Sigmoid colon (tissue), 7 donors: ENCODE results near the gene LCORL. TPM values are rescaled to one million over a fixed set of nuclear protein-coding genes. Genes with fewer than 3 reads are reported as not detected.

Experiments
- DNase-seq: peaks from one replicate; pipeline ENCODE4 v3.0.0-alpha.2; 2019
- H3K27ac ChIP-seq, 4 donors: fragments of 200-600 bp; sonication (generic); one replicate each; pipeline ENCODE4 v1.5.1; 2016 to 2019; ENCODE audit warnings: mild to moderate bottlenecking in 1 of 4
- H3K27me3 ChIP-seq, 3 donors: fragments of 200-600 bp; sonication (generic); one replicate each; pipeline ENCODE4 v1.5.1; 2019; ENCODE audit warnings: mild to moderate bottlenecking in 1 of 3
- H3K36me3 ChIP-seq, 4 donors: fragments of 200-600 bp; sonication (generic); one replicate each; pipeline ENCODE4 v1.5.1; 2016 to 2019
- H3K4me1 ChIP-seq, 4 donors: fragments of 200-600 bp; sonication (generic); one replicate each; pipeline ENCODE4 v1.5.1; 2017 to 2019
- H3K4me3 ChIP-seq, 4 donors: fragments of 200-600 bp; sonication (generic); one replicate each; pipeline ENCODE4 v1.5.1; 2017 to 2019; ENCODE audit warnings: mild to moderate bottlenecking in 2 of 4, moderate library complexity in 1 of 4
- H3K9me3 ChIP-seq, 4 donors: fragments of 200-600 bp in 3 of 4; sonication (generic) in 3 of 4; one replicate each; pipeline versions ENCODE4 v1.5.1 to v1.6.1; 2013 to 2019
- CTCF ChIP-seq, 4 experiments: fragments of 450-650 bp in 3 of 4; fragments of 200-600 bp in 1 of 4; IDR thresholded peaks; one replicate each; pipeline ENCODE4 v1.5.1; 2016 to 2019; ENCODE audit warnings: antibody characterized with exemption in 4 of 4, mild to moderate bottlenecking in 3 of 4, moderate library complexity in 2 of 4
- EP300 ChIP-seq, 4 donors: sonication (generic); formaldehyde crosslinking; IDR thresholded peaks; one replicate each; pipeline ENCODE4 v1.6.1; 2017; ENCODE audit warnings: antibody characterized with exemption in 4 of 4
- POLR2A ChIP-seq, 2 donors: fragments of 450-650 bp; IDR thresholded peaks; one replicate each; pipeline ENCODE4 v1.6.1; 2016; ENCODE audit warnings: antibody characterized with exemption in 2 of 2, mild to moderate bottlenecking in 2 of 2, moderate library complexity in 2 of 2
- POLR2AphosphoS5 ChIP-seq, 4 donors: sonication (generic); formaldehyde crosslinking; IDR thresholded peaks; one replicate each; pipeline ENCODE4 v1.6.1; 2017; ENCODE audit warnings: antibody characterized with exemption in 4 of 4
- WGBS, 2 donors: extraction: QIAGEN DNeasy Blood & Tissue Kit; methylation state at CpG; one replicate each; pipeline ENCODE4 v1.1.7; 2013; 5-methylcytosine and 5-hydroxymethylcytosine counted together
- intact Hi-C: fragments of 100-400 bp; cut with DNase I; formaldehyde crosslinking; loops from one replicate; pipeline ENCODE4 v1.15.1; 2023
- polyA plus RNA-seq, 3 donors: library from polyadenylated mRNA; stranded (reverse); fragments of 200-250 nt; gene quantifications; one replicate each; pipeline ENCODE4 v1.2.3, GENCODE V29; 2013
- total RNA-seq, 4 donors: library from RNA; depleted of rRNA; stranded (reverse); fragments of >200 nt; gene quantifications; one replicate each; pipeline ENCODE4 v1.1.0, GENCODE V29; 2016
- donor health status: healthy with polysubstance abuse.
- donor health status: Bipolar disorder and iron deficiency.
- donor health status: healthy.

The LCORL gene
- total and polyA plus RNA-seq, 7 donors, result 3.2 to 46.0 (median 27.5) TPM

DNA sequence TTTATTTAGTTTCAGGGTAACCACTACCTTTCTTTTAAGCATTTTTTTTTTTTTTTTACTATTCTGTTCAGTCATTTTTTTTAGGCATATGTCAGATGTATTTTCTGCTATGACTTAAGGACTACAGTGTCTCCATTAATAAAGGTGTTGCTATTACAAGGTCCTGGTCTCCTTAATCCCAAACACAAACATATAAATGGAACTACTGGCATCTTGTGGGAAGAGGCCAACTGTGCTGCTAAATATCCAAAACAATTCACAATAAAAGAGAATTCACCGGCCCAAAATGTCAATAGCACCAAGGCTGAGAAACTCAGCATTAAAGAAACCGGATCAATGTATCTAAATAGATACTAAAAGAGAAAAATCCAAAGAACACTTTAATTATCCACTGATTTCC lies 26.4 kb downstream of the LCORL start:
- TF ChIP-seq POLR2A (IDR thresholded peaks at IDR 0.05), result no peak
- TF ChIP-seq POLR2AphosphoS5 (IDR thresholded peaks at IDR 0.05), result no peak
- no peak for TF ChIP-seq CTCF (IDR thresholded peaks at IDR 0.05)
- TF ChIP-seq EP300 (IDR thresholded peaks at IDR 0.05), result no peak
- 77 to 99% methylated on average over 2 of the region's 2 CpGs for WGBS, 2 donors
- no peaks in the 10 kb centered on the region for H3K27me3 ChIP-seq
- H3K36me3 ChIP-seq, result no peaks in the 10 kb centered on the region
- peaks cover 0 to 9% (median 3%) of the 10 kb centered on the region in 4 donors for H3K4me1 ChIP-seq
- DNase-seq, result no peak
- no peaks in the 10 kb centered on the region for H3K9me3 ChIP-seq
- intact Hi-C loops, result no loop called here
- H3K27ac ChIP-seq, result no peak overlapping the region
- no peak overlapping the region for H3K4me3 ChIP-seq

GRCh38 chr4:17985832-17986231 lies 35.7 kb downstream of the LCORL start:
- Histone ChIP-seq H3K27ac (no peak overlapping the region), H3K27me3 (no peaks in the 10 kb centered on the region), H3K4me3 (no peak overlapping the region), H3K9me3 (peaks cover 0 to 10% (median 0%) of the 10 kb centered on the region in 4 donors), H3K4me1 (no peaks in the 10 kb centered on the region), H3K36me3 (no peaks in the 10 kb centered on the region)
- 95 to 97% methylated on average over 2 of the region's 2 CpGs for WGBS, 2 donors
- TF ChIP-seq POLR2A (IDR thresholded peaks at IDR 0.05), result no peak
- TF ChIP-seq POLR2AphosphoS5 (IDR thresholded peaks at IDR 0.05), result no peak
- no peak for TF ChIP-seq EP300 (IDR thresholded peaks at IDR 0.05)
- no peak for TF ChIP-seq CTCF (IDR thresholded peaks at IDR 0.05)
- intact Hi-C loops, result no loop called here
- no peak for DNase-seq

- intact Hi-C loops, result no loop called here
- TF ChIP-seq POLR2AphosphoS5 (IDR thresholded peaks at IDR 0.05) (no peak), EP300 (IDR thresholded peaks at IDR 0.05) (no peak), POLR2A (IDR thresholded peaks at IDR 0.05) (no peak), CTCF (IDR thresholded peaks at IDR 0.05) (no peak)
- Histone ChIP-seq H3K27me3 (no peaks in the 10 kb centered on the region), H3K9me3 (peaks cover 0 to 6% (median 0%) of the 10 kb centered on the region in 4 donors), H3K27ac (no peak overlapping the region), H3K36me3 (no peaks in the 10 kb centered on the region), H3K4me3 (no peak overlapping the region), H3K4me1 (no peaks in the 10 kb centered on the region)
- no peak for DNase-seq
- WGBS, 2 donors, result 60 to 76% methylated on average over 1 of the region's 1 CpG
These were observed 40.5 kb downstream of the LCORL start for GRCh38 chr4:17981063-17981462.

- TF ChIP-seq EP300 (IDR thresholded peaks at IDR 0.05) (no peak), POLR2AphosphoS5 (IDR thresholded peaks at IDR 0.05) (no peak), POLR2A (IDR thresholded peaks at IDR 0.05) (no peak), CTCF (IDR thresholded peaks at IDR 0.05) (no peak)
- no peak for DNase-seq
These were observed 52.8 kb downstream of the LCORL start for GRCh38 chr4:17968721-17969120.

DNA sequence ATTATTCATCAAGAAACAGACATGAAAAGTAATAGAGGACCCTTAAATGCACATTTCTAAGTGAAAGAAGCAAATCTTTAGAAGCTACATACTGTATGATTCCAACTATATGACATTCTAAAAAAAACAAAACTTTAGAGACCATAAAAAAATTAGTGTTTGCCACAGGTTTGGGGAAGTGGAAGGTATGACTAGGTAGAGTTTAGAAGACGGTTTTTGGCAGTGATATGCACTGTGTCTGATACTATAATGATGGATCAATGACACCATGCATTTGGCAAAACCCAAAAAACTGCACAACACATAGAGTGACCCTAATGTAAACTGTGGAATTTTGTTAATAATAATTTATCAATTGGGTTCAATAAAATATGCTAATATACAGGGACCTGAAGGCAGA lies 54.5 kb downstream of the LCORL start:
- intact Hi-C loops, result no loop called here
- H3K4me3 ChIP-seq, result no peak overlapping the region
- WGBS, 2 donors, result 83 to 90% methylated on average over 1 of the region's 1 CpG
- H3K27me3 ChIP-seq, result no peaks in the 10 kb centered on the region
- H3K36me3 ChIP-seq, result no peaks in the 10 kb centered on the region
- H3K9me3 ChIP-seq, result no peaks in the 10 kb centered on the region
- no peak for DNase-seq
- TF ChIP-seq POLR2A (IDR thresholded peaks at IDR 0.05), result no peak
- TF ChIP-seq CTCF (IDR thresholded peaks at IDR 0.05), result no peak
- TF ChIP-seq EP300 (IDR thresholded peaks at IDR 0.05), result no peak
- TF ChIP-seq POLR2AphosphoS5 (IDR thresholded peaks at IDR 0.05), result no peak
- peaks cover 0 to 11% (median 0%) of the 10 kb centered on the region in 4 donors for H3K4me1 ChIP-seq
- no peak overlapping the region for H3K27ac ChIP-seq

More at GRCh38 chr4:17968721-17969120, 52.8 kb downstream of the LCORL start:
- Histone ChIP-seq H3K27me3 (no peaks in the 10 kb centered on the region), H3K36me3 (no peaks in the 10 kb centered on the region), H3K4me1 (peaks cover 0 to 11% (median 0%) of the 10 kb centered on the region in 4 donors), H3K27ac (no peak overlapping the region), H3K4me3 (no peak overlapping the region), H3K9me3 (no peaks in the 10 kb centered on the region)
- intact Hi-C loops, result no loop called here
